HG02623 (cell line): ENCODE results near the gene SPINK5.

Experiments used
- ATAC-seq: cut with Tn5 transposase; IDR thresholded peaks from one replicate; pipeline ENCODE4 v1.9.1; 2021; ENCODE audit warnings: moderate library complexity; ENCODE audit not compliant: unreplicated experiment

SPINK5 gene

DNA sequence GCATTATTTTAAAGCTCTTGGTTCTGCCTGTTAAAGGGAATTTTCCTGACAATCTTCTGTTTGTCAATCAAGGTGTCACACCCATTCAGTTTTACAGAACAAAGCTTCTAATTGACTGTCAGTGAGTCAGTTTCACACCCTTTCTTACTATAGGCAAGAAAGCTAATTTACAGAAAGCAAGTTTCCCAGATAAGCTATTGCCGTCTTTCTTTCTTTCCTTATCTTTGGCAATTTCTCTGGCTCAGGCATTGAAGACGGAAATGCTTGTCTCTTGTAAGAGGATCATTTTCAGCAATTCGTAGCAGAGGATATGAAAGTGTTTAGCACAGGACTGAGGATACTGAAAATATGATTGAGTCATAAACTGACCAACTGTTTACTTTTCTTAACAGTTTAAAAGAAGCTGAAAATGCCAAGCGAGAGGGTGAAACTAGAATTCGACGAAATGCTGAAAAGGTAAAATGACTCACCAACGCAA is 27.0 kb downstream of the SPINK5 start:
- no peak for ATAC-seq

GRCh38 chr5:148091991-148092964 is 28.5 kb downstream of the SPINK5 start:
- no peak for ATAC-seq

- no peak for ATAC-seq
Observed at GRCh38 chr5:148094336-148094735, 30.6 kb downstream of the SPINK5 start.

DNA sequence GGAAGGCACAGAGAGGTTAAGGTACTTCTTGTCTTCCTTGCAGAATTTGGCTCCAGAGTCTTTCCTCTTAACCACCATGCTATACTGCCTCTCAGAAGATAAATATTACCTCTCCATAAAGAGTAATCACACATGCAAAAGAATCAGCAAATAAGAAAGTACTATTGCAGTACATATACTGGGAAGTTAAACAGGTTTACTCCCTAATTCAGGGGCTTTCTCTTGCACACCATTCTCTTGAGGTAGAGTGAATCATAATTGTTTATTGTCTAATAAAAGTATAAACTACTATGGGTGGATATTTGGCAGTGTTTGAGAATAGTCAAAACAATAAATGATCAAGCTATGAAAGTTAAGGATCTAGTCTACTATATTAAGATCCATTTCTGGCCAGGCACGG is 40.4 kb downstream of the SPINK5 start:
- ATAC-seq, result no peak

GRCh38 chr5:148107608-148108007 is 43.8 kb downstream of the SPINK5 start:
- ATAC-seq, result no peak

GRCh38 chr5:148113243-148113642 is 49.5 kb downstream of the SPINK5 start:
- no peak for ATAC-seq

DNA sequence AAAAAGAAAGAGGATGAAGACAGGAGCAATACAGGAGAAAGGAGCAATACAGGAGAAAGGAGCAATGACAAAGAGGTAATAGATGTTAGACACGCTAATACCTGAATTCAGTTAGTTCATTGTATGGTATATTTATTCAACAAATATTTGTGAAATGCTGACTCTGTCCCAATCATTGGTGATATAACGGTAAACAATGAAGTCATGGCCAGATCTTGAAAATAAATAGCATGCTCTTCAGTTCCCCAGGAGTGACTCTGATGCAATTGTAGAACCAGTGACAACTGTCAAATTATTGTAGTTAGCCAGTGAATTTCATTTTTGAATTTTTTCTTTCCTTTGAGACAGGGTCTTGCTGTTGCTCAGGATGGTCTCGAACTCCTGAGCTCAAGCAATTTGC is 56.5 kb downstream of the SPINK5 start:
- no peak for ATAC-seq

- ATAC-seq, result no peak
Observed at GRCh38 chr5:148125641-148126040, 61.9 kb downstream of the SPINK5 start.

DNA sequence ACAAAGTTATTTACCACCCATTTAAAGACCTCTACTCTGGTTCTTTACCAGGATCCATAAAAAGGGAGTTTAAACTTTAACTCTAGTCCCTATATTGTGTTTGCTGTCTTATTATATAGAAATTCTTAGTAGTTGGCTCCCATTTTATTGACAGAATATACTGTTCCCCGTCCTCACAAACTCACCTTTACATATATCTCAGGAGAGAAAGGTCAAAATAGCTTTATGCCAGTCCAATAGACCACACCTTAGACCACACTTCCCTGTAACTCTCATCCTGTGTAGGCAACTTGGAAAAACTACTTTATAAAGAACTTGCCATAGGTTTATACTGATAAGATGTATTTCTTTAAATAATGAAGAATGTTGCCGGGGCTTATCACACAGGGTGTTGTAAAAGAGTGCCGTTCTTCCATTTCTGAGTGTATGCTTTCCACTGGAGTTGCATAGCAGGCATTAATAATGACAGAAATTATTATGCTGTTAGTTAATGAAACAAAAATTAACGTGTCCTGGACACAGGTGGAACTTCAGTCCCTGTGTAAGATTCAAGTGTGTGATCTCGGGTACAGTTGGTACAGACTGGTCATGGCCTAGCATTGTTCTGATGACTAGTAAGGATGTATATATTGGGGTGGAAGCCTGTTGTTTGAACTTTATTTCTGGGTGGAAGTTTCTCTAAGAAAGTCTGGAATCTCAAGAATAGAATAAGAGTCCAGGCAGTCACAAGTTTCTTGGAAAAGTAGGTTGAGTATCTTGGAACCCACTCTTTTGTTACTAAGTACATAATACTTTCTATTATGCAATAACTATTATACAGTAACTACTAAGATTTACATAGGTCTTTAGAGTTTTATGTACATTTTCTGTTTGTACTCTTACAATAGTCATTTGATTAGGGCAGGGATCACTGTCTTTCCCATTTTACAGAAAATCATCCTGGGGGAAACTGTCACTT is 71.6 kb downstream of the SPINK5 start:
- ATAC-seq, result no peak

- no peak for ATAC-seq
Observed at GRCh38 chr5:148140846-148141245, 77.1 kb downstream of the SPINK5 start.

DNA sequence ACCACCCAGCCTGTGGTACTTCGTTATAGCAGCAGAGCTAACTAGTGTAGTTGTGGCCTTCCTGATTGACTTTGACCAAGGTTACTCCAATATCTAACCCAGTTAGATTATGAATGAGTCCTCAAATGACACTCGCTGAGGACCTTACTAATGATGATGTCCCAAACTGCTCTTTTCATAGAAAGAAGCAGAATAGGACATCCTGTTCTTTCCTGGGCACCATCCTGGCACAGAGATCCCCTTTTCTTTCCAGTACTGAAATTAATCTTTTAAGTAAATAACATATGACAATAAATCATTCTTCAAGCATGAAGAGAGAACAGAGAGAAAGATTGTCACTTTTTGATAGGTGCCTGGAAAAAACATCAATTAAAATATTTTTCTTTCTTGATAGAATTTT is 77.9 kb downstream of the SPINK5 start:
- no peak for ATAC-seq

- ATAC-seq, result no peak
Observed at GRCh38 chr5:148145916-148146315, 82.1 kb downstream of the SPINK5 start.

GRCh38 chr5:148146487-148146886 is 82.7 kb downstream of the SPINK5 start:
- no peak for ATAC-seq

- no peak for ATAC-seq
Observed at GRCh38 chr5:148147415-148147814, 83.6 kb downstream of the SPINK5 start.

- no peak for ATAC-seq
Observed at GRCh38 chr5:148151872-148152271, 88.1 kb downstream of the SPINK5 start.

- ATAC-seq, result no peak
Observed at GRCh38 chr5:148152781-148153180, 89.0 kb downstream of the SPINK5 start.

DNA sequence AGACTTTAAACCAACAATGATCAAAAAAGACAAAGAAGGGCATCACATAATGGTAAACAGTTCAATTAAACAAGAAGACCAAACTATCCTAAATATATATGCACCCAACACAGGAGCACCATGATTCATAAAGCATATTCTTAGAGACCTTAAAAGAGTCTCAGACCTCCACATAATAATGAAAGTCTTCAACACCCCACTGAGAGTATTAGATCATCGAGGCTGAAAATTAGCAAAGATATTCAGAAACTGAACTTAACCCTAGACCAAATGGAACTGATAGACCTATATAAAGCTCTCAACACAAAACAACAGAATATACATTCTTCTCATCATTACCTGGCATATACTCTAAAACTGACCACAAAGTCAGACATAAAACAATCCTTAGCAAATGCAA is 92.8 kb downstream of the SPINK5 start:
- no peak for ATAC-seq

DNA sequence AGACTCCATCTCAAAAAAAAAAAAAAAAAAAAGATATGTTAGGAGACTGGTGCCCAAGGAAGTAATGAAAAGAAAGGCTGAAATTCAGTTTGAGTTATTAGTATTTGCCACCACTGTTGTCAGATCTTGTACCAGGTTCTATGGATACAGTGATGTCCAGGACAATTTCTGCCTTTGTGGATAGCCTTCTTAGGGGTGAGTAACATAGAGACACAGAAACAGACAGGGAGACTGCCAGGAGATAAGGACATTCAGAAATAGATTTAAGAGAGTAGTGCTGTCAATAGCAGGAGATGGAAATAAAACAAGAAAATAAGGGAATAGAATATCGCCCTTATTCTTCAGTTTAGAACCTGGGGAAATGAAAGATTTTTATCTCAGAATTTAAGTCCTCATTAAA is 98.3 kb downstream of the SPINK5 start:
- no peak for ATAC-seq

DNA sequence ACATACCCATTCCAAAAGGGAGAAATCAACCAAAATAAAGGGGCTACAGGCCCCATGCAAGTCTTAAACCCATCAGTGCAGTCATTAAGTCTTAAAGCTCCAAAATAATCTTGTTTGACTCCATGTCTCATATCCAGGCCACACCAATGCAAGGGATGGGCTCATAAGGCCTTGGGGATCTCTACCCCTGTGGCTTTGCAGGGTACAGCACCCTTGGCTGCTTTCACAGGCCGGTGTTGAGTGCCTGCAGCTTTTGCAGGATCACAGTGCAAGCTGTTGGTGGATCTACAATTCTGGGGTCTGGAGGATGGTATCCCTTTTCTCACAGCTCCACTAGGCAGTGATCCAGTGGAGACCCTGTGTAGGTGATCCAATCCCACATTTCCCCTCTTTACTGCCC is 99.6 kb downstream of the SPINK5 start:
- no peak for ATAC-seq

GRCh38 chr5:148166550-148167283 is 102.9 kb downstream of the SPINK5 start:
- no peak for ATAC-seq

GRCh38 chr5:148168246-148168645 is 104.5 kb downstream of the SPINK5 start, which contains the start of gene SPINK14:
Gene SPINK14, plus strand, starts transcription at chr5:148168546. Its CDS starts 1,187 bp downstream, at chr5:148169733.
- ATAC-seq, result no peak
